Measurements from ENCODE around the gene C11orf42. TPM values are rescaled to one million over a fixed set of nuclear protein-coding genes. Genes with fewer than 3 reads are reported as not detected.

Gene C11orf42
- total RNA-seq, 2 donors from 2014 or later: not detected

DNA sequence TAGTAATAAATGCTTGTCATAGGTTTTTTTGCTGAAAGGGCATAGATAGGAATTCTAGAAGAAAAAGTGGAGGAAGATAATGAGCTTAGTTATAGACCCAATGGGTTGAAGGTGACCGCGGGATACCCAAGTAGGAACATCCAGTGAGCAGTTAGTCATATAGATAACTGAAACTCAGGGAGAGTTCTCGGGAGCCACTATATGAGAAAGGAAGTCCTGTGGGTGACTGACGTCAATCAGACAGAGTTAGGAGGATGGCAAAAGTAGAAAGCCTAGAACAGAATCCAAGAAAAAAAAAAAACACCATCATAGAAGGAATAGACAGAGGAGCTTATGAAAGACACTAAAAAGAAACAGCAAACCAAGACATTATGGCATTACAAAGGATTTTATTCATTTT lies 31.9 kb downstream of the C11orf42 start:
- no peak overlapping the region for H3K27ac ChIP-seq
- DNase-seq: no peak
- intact Hi-C loops (cut with DNase I): loop anchor here (10.0 kb wide), 1 partner anchor 238 kb away; the partner anchor contains the start of gene TRIM3
- TF ChIP-seq, protein P1, sequence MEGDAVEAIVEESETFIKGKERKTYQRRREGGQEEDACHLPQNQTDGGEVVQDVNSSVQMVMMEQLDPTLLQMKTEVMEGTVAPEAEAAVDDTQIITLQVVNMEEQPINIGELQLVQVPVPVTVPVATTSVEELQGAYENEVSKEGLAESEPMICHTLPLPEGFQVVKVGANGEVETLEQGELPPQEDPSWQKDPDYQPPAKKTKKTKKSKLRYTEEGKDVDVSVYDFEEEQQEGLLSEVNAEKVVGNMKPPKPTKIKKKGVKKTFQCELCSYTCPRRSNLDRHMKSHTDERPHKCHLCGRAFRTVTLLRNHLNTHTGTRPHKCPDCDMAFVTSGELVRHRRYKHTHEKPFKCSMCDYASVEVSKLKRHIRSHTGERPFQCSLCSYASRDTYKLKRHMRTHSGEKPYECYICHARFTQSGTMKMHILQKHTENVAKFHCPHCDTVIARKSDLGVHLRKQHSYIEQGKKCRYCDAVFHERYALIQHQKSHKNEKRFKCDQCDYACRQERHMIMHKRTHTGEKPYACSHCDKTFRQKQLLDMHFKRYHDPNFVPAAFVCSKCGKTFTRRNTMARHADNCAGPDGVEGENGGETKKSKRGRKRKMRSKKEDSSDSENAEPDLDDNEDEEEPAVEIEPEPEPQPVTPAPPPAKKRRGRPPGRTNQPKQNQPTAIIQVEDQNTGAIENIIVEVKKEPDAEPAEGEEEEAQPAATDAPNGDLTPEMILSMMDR (IDR thresholded peaks at IDR 0.05): no peak
- H3K9me3 ChIP-seq: no peaks in the 10 kb centered on the region
- peaks cover 4% of the 10 kb centered on the region for H3K4me1 ChIP-seq
- no peaks in the 10 kb centered on the region for H3K27me3 ChIP-seq
- no peaks in the 10 kb centered on the region for H3K36me3 ChIP-seq
- H3K9ac ChIP-seq (ENCODE audit: low read depth in 2 of 2, low read length in 2 of 2): no peak overlapping the region
- H3K4me3 ChIP-seq: no peak overlapping the region

DNA sequence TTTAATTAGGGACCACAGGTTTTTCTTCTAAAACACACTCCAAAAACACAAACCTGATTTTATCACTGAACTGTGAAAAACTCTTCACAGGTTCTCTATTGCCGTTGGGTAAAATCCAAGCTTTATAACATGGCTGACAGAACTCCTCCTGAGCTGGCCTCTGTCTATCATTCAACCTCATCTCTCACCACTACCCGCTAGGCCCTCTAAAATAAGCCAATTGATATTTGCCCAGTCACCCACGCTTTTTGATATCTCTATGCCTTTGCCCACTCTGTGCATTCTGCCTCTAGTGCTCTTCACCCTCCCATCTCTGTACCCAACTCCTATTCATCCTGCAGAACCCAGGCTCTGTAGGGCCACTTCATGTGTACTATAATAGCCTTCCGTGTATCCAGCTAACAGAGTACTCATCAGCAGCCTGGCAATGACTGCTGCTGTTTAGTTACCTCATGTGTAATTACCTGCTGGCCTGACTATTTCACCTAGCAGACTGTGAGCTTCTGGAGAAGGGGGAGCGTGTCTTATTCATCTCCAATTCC lies 32.5 kb downstream of the C11orf42 start:
- Histone ChIP-seq H3K27ac (no peak overlapping the region), H3K9me3 (no peaks in the 10 kb centered on the region), H3K4me3 (no peak overlapping the region), H3K9ac (ENCODE audit: low read depth in 2 of 2, low read length in 2 of 2) (no peak overlapping the region), H3K36me3 (no peaks in the 10 kb centered on the region), H3K27me3 (no peaks in the 10 kb centered on the region), H3K4me1 (peaks cover 3% of the 10 kb centered on the region)
- TF ChIP-seq, protein P1 (IDR thresholded peaks at IDR 0.05): no peak
- no peak for DNase-seq
- intact Hi-C loops (cut with DNase I): loop anchor here (10.0 kb wide), 1 partner anchor 237 kb away; the partner anchor contains the start of gene TRIM3

DNA sequence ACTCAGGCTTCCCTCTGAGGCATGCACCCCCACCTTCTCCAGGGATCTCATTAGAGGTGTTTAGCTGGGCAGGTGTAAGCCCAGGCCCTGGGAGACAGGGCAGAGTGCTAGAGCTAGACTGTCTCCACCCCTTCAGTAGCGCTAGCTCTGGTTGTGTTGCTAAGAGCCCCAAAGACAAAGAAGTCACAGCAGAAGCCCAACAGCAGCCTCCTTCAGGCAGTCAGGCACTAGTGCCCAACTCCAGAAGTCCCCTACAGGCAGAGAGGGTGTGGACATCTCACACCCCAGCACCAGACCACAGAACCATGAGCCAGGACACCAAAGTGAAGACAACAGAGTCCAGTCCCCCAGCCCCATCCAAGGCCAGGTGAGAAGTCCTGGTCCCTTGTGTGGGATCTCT lies 33.5 kb downstream of the C11orf42 start, which contains the start of gene CNGA4:
TSS of gene CNGA4 (plus strand) at position 188 of the 400 bp plus-strand sequence. CDS start at position 306, 118 bp downstream.
- H3K36me3 ChIP-seq: no peaks in the 10 kb centered on the region
- no peaks in the 10 kb centered on the region for H3K9me3 ChIP-seq
- H3K27ac ChIP-seq: no peak within 1 kb of the TSS
- intact Hi-C loops (cut with DNase I): loop anchor here (10.0 kb wide), 1 partner anchor 236 kb away; the partner anchor contains the start of gene TRIM3
- no peaks in the 10 kb centered on the region for H3K4me1 ChIP-seq
- no peaks in the 10 kb centered on the region for H3K27me3 ChIP-seq
- H3K4me3 ChIP-seq: no peak within 1 kb of the TSS
- no peak for DNase-seq
- H3K9ac ChIP-seq (ENCODE audit: low read depth in 2 of 2, low read length in 2 of 2): no peak within 1 kb of the TSS
- TF ChIP-seq, protein P1 (IDR thresholded peaks at IDR 0.05): no peak

GRCh38 chr11:6240139-6240538 lies 34.8 kb downstream of the C11orf42 start:
- no peaks in the 10 kb centered on the region for H3K36me3 ChIP-seq
- no peaks in the 10 kb centered on the region for H3K9me3 ChIP-seq
- no peak overlapping the region for H3K9ac ChIP-seq (ENCODE audit: low read depth in 2 of 2, low read length in 2 of 2)
- no peaks in the 10 kb centered on the region for H3K4me1 ChIP-seq
- no peaks in the 10 kb centered on the region for H3K27me3 ChIP-seq
- H3K27ac ChIP-seq: no peak overlapping the region
- H3K4me3 ChIP-seq: no peak overlapping the region
- TF ChIP-seq, protein P1 (IDR thresholded peaks at IDR 0.05): no peak
- DNase-seq: no peak
- intact Hi-C loops (cut with DNase I): no loop called here

- no peak overlapping the region for H3K27ac ChIP-seq
- no peak for DNase-seq
- no peak overlapping the region for H3K9ac ChIP-seq (ENCODE audit: low read depth in 2 of 2, low read length in 2 of 2)
- no peaks in the 10 kb centered on the region for H3K36me3 ChIP-seq
- H3K27me3 ChIP-seq: no peaks in the 10 kb centered on the region
- H3K9me3 ChIP-seq: no peaks in the 10 kb centered on the region
- TF ChIP-seq, protein P1 (IDR thresholded peaks at IDR 0.05): no peak
- H3K4me1 ChIP-seq: no peaks in the 10 kb centered on the region
- intact Hi-C loops (cut with DNase I): no loop called here
- H3K4me3 ChIP-seq: no peak overlapping the region
Observed at GRCh38 chr11:6240781-6241180, 35.4 kb downstream of the C11orf42 start.
